CD14-positive monocyte (primary cell): Measurements from ENCODE around the gene LEKR1. TPM values are rescaled to one million over a fixed set of nuclear protein-coding genes. Genes with fewer than 3 reads are reported as not detected.

Experiments used
- DNase-seq, 3 donors: peaks; one replicate each; pipeline ENCODE4 v3.0.0-alpha.2; 2011 to 2022
- H2AFZ ChIP-seq: 2 replicates; pipeline ENCODE4 v1.6.0; 2012; ENCODE audit warnings: mild to moderate bottlenecking, low read depth, low read length, inconsistent platforms; ENCODE audit not compliant: insufficient read depth, poor library complexity, severe bottlenecking
- H3K27ac ChIP-seq, 2 donors: 1 replicate in 1 of 2; 2 replicates in 1 of 2; pipeline ENCODE4 v1.5.1; 2012 to 2013; ENCODE audit warnings: low read length in 2 of 2, control low read depth in 1 of 2, inconsistent platforms in 1 of 2, low read depth in 1 of 2, mild to moderate bottlenecking in 1 of 2
- H3K27me3 ChIP-seq, 2 donors: one replicate each; pipeline versions ENCODE4 v1.6.0 to v1.6.1; 2011 to 2013; ENCODE audit warnings: low read length in 2 of 2; ENCODE audit not compliant: control insufficient read depth in 2 of 2, insufficient read depth in 2 of 2
- H3K36me3 ChIP-seq, 2 donors: replicated peaks in 1 of 2; 1 replicate in 1 of 2; 2 replicates in 1 of 2; pipeline versions ENCODE4 v1.5.1 to v1.6.1; 2012 to 2013; ENCODE audit warnings: low read length in 2 of 2, control low read depth in 1 of 2, inconsistent platforms in 1 of 2, mild to moderate bottlenecking in 1 of 2; ENCODE audit not compliant: insufficient read depth in 2 of 2, control insufficient read depth in 1 of 2
- H3K4me1 ChIP-seq, 2 donors: 1 replicate in 1 of 2; 2 replicates in 1 of 2; pipeline versions ENCODE4 v1.5.1 to v1.6.1; 2012 to 2013; ENCODE audit warnings: low read length in 2 of 2, control low read depth in 1 of 2, inconsistent platforms in 1 of 2, mild to moderate bottlenecking in 1 of 2, moderate library complexity in 1 of 2; ENCODE audit not compliant: insufficient read depth in 2 of 2, control insufficient read depth in 1 of 2
- H3K4me2 ChIP-seq: replicated peaks from 2 replicates; pipeline ENCODE3; 2012; ENCODE audit warnings: low read length, moderate library complexity, mild to moderate bottlenecking; ENCODE audit not compliant: poor library complexity, severe bottlenecking; ENCODE audit errors: extremely low read depth
- H3K4me3 ChIP-seq, 3 experiments: fragments of 200-600 bp in 1 of 3; sonication (generic) in 1 of 3; replicated peaks in 1 of 3; 1 replicate in 2 of 3; 2 replicates in 1 of 3; pipeline ENCODE4 v1.5.1; 2011 to 2013; ENCODE audit warnings: low read length in 3 of 3, mild to moderate bottlenecking in 3 of 3, control low read depth in 2 of 3, low read depth in 2 of 3, inconsistent platforms in 1 of 3, moderate library complexity in 1 of 3
- H3K79me2 ChIP-seq: 2 replicates; pipeline ENCODE4 v1.6.0; 2012; ENCODE audit warnings: mild to moderate bottlenecking, control low read depth, inconsistent platforms, low read length, moderate library complexity; ENCODE audit not compliant: insufficient read depth
- H3K9ac ChIP-seq: 2 replicates; pipeline ENCODE4 v1.6.0; 2017; ENCODE audit warnings: low read length, mild to moderate bottlenecking; ENCODE audit not compliant: insufficient read depth, poor library complexity, severe bottlenecking
- H3K9me3 ChIP-seq, 2 donors: replicated peaks in 1 of 2; 1 replicate in 1 of 2; 2 replicates in 1 of 2; pipeline versions ENCODE4 v1.5.1 to v1.6.1; 2012 to 2013; ENCODE audit warnings: low read length in 2 of 2, control low read depth in 1 of 2; ENCODE audit not compliant: control insufficient read depth in 1 of 2, insufficient read depth in 1 of 2
- H4K20me1 ChIP-seq: 2 replicates; pipeline ENCODE4 v1.6.0; 2012; ENCODE audit warnings: mild to moderate bottlenecking, low read length, control low read depth, moderate library complexity; ENCODE audit not compliant: insufficient read depth
- H3K27ac Mint-ChIP-seq, 7 donors: one replicate each; pipeline ENCODE4 v1.8.0; 2020; ENCODE audit warnings: mild to moderate bottlenecking in 7 of 7, mixed read lengths in 7 of 7, moderate library complexity in 6 of 7, inconsistent platforms in 2 of 7
- H3K27me3 Mint-ChIP-seq, 3 donors: one replicate each; pipeline ENCODE4 v1.8.0; 2021 to 2022; ENCODE audit warnings: low read depth in 3 of 3, mild to moderate bottlenecking in 3 of 3, mixed read lengths in 3 of 3, moderate library complexity in 3 of 3, inconsistent platforms in 1 of 3
- H3K36me3 Mint-ChIP-seq, 2 donors: one replicate each; pipeline ENCODE4 v1.8.0; 2020; ENCODE audit warnings: mixed read lengths in 2 of 2, inconsistent platforms in 1 of 2, mild to moderate bottlenecking in 1 of 2
- H3K4me1 Mint-ChIP-seq: one replicate; pipeline ENCODE4 v1.8.0; 2020; ENCODE audit warnings: mild to moderate bottlenecking, mixed read lengths
- H3K4me3 Mint-ChIP-seq, 2 donors: one replicate each; pipeline ENCODE4 v1.8.0; 2020; ENCODE audit warnings: mild to moderate bottlenecking in 2 of 2, mixed read lengths in 2 of 2, moderate library complexity in 1 of 2
- H3K9me3 Mint-ChIP-seq, 7 donors: one replicate each; pipeline ENCODE4 v1.8.0; 2020 to 2022; ENCODE audit warnings: mixed read lengths in 7 of 7, mild to moderate bottlenecking in 6 of 7, moderate library complexity in 6 of 7, inconsistent platforms in 2 of 7
- CTCF ChIP-seq: fragments of 200-600 bp; IDR thresholded peaks from one replicate; pipeline ENCODE4 v1.8.0; 2022; ENCODE audit warnings: antibody characterized with exemption, mild to moderate bottlenecking
- WGBS: methylation state at CpG from one replicate; pipeline ENCODE4 v1.1.5; 2013; ENCODE audit warnings: missing lambda C conversion rate; ENCODE audit not compliant: insufficient coverage; 5-methylcytosine and 5-hydroxymethylcytosine counted together
- intact Hi-C, 2 donors: fragments of 100-400 bp; cut with micrococcal nuclease; formaldehyde crosslinking; loops; one replicate each; pipeline versions ENCODE4 v1.15.0 to v1.15.1; 2023
- polyA plus RNA-seq, 3 donors: library from polyadenylated mRNA; depleted of rRNA in 1 of 3; unstranded in 2 of 3; stranded (reverse) in 1 of 3; fragments of 300-500 nt in 2 of 3; fragments of >200 nt in 1 of 3; fragmentation: Illumina TruSeq in 2 of 3; gene quantifications; 1 replicate in 2 of 3; 2 replicates in 1 of 3; pipeline ENCODE4 v1.2.3, GENCODE V29; 2012 to 2021

The LEKR1 gene
- polyA plus RNA-seq, 3 donors, result 0.51 to 0.80 TPM; not detected in 1

- Histone ChIP-seq H3K27ac (no peak overlapping the region), H3K4me3 (no peak overlapping the region), H3K79me2 (no peaks in the 10 kb centered on the region), H3K4me2 (no peak overlapping the region), H3K27me3 (no peaks in the 10 kb centered on the region), H2AFZ (no peak overlapping the region), H3K9me3 (no peaks in the 10 kb centered on the region), H3K9ac (no peak overlapping the region), H3K36me3 (no peaks in the 10 kb centered on the region), H4K20me1 (no peaks in the 10 kb centered on the region), H3K4me1 (no peaks in the 10 kb centered on the region)
- Mint-ChIP-seq H3K4me3 (no peak overlapping the region), H3K36me3 (no peaks in the 10 kb centered on the region), H3K9me3 (no peaks in the 10 kb centered on the region), H3K4me1 (peaks cover 5% of the 10 kb centered on the region), H3K27ac (peak overlapping the region in 1 of 7 donors; percentile 35), H3K27me3 (peaks cover 4% of the 10 kb centered on the region in 3 donors)
- intact Hi-C loops, result no loop called here
- DNase-seq, result no peak
- no peak for TF ChIP-seq CTCF
- no CpG with 5 or more reads among the region's 2 CpGs for WGBS
Observed at GRCh38 chr3:157078811-157079185, 252.6 kb downstream of the LEKR1 start.

- Histone ChIP-seq H3K9me3 (no peaks in the 10 kb centered on the region), H3K79me2 (no peaks in the 10 kb centered on the region), H3K4me1 (no peaks in the 10 kb centered on the region), H3K4me3 (no peak overlapping the region), H3K27ac (no peak overlapping the region), H3K27me3 (no peaks in the 10 kb centered on the region), H3K9ac (no peak overlapping the region), H3K4me2 (no peak overlapping the region), H2AFZ (peak overlapping the region; percentile 10), H3K36me3 (no peaks in the 10 kb centered on the region), H4K20me1 (no peaks in the 10 kb centered on the region)
- H3K27ac Mint-ChIP-seq, result no peak overlapping the region
- no peak overlapping the region for H3K4me3 Mint-ChIP-seq
- no peaks in the 10 kb centered on the region for H3K9me3 Mint-ChIP-seq
- H3K36me3 Mint-ChIP-seq, result no peaks in the 10 kb centered on the region
- intact Hi-C loops, result loop anchor here in 1 of 2 donors (5.0 to 10.0 kb wide), 2 partner anchors 405 to 928 kb away; partner anchors contain the start of gene TIPARP
- TF ChIP-seq CTCF, result no peak
- DNase-seq, result no peak
- 99% methylated on average over 7 of the region's 11 CpGs for WGBS
- H3K4me1 Mint-ChIP-seq, result peaks cover 5% of the 10 kb centered on the region
- peaks cover 3 to 4% (median 4%) of the 10 kb centered on the region in 3 donors for H3K27me3 Mint-ChIP-seq
Observed at GRCh38 chr3:157079676-157080369, 253.7 kb downstream of the LEKR1 start.
